HL-60/S4 treated with retinoic acid at 250 ng/mL for 4 days and 3 days (cell line): Measurements from ENCODE around the gene SRPK1.

Source experiments
- in situ Hi-C: fragments of 300-500 bp; cut with MboI; formaldehyde crosslinking; loops from 2 replicates; pipeline ENCODE4 v1.7.0; 2022; ENCODE audit warnings: low sequenced_read_pairs

The SRPK1 gene

GRCh38 chr6:35829306-35829705 is 91.6 kb downstream of the SRPK1 start:
- in situ Hi-C loops: no loop called here

- in situ Hi-C loops: no loop called here
Observed at GRCh38 chr6:35824552-35825192, 96.2 kb downstream of the SRPK1 start.

GRCh38 chr6:35823601-35824000 is 97.3 kb downstream of the SRPK1 start:
- in situ Hi-C loops: no loop called here

- in situ Hi-C loops: no loop called here
Observed at GRCh38 chr6:35817515-35817914, 103.4 kb downstream of the SRPK1 start.

- in situ Hi-C loops: no loop called here
Observed at GRCh38 chr6:35811699-35811995, 109.3 kb downstream of the SRPK1 start.

- in situ Hi-C loops: no loop called here
Observed at GRCh38 chr6:35810971-35811698, 109.8 kb downstream of the SRPK1 start.

GRCh38 chr6:35809809-35810208 is 111.1 kb downstream of the SRPK1 start:
- in situ Hi-C loops: no loop called here

GRCh38 chr6:35808688-35809087 is 112.2 kb downstream of the SRPK1 start:
- in situ Hi-C loops: no loop called here

GRCh38 chr6:35804996-35805736 is 115.7 kb downstream of the SRPK1 start, which contains the start of gene LHFPL5:
Gene LHFPL5, plus strand, starts transcription at chr6:35805352. Its CDS starts 319 bp downstream, at chr6:35805671.
- in situ Hi-C loops: no loop called here

GRCh38 chr6:35801148-35801547 is 119.8 kb downstream of the SRPK1 start:
- in situ Hi-C loops: no loop called here

GRCh38 chr6:35798706-35799105 is 122.2 kb downstream of the SRPK1 start:
- in situ Hi-C loops: no loop called here

- in situ Hi-C loops: no loop called here
Observed at GRCh38 chr6:35797837-35798526, 122.9 kb downstream of the SRPK1 start.

- in situ Hi-C loops: no loop called here
Observed at GRCh38 chr6:35796236-35796635, 124.7 kb downstream of the SRPK1 start.

- in situ Hi-C loops: no loop called here
Observed at GRCh38 chr6:35795453-35796071, 125.3 kb downstream of the SRPK1 start.

- in situ Hi-C loops: no loop called here
Observed at GRCh38 chr6:35794536-35795452, 126.1 kb downstream of the SRPK1 start.

- in situ Hi-C loops: no loop called here
Observed at GRCh38 chr6:35790683-35791082, 130.2 kb downstream of the SRPK1 start.

GRCh38 chr6:35788423-35788982 is 132.4 kb downstream of the SRPK1 start:
- in situ Hi-C loops: no loop called here

- in situ Hi-C loops: no loop called here
Observed at GRCh38 chr6:35787266-35788218, 133.4 kb downstream of the SRPK1 start.
